DND-41 (cell line): ENCODE data around the gene ITLN2.
"Not testable (repeated sequence)": the region's sequence is repeated elsewhere in the genome, so short reads cannot be mapped to it uniquely, and the experiment has no call there.

Experiments
- EZH2 ChIP-seq: IDR thresholded peaks from 3 replicates; pipeline ENCODE4 v1.6.1; 2012; ENCODE audit warnings: borderline replicate concordance, low read depth, mild to moderate bottlenecking, moderate library complexity, low read length, inconsistent platforms; ENCODE audit not compliant: severe bottlenecking
- TF ChIP-seq, protein P1 (sequence below): IDR thresholded peaks from 2 replicates; pipeline ENCODE4 v1.5.1; 2012; ENCODE audit warnings: borderline replicate concordance, low read length, moderate library complexity, mild to moderate bottlenecking; ENCODE audit not compliant: poor library complexity, severe bottlenecking; ENCODE audit errors: extremely low read depth

DNA sequence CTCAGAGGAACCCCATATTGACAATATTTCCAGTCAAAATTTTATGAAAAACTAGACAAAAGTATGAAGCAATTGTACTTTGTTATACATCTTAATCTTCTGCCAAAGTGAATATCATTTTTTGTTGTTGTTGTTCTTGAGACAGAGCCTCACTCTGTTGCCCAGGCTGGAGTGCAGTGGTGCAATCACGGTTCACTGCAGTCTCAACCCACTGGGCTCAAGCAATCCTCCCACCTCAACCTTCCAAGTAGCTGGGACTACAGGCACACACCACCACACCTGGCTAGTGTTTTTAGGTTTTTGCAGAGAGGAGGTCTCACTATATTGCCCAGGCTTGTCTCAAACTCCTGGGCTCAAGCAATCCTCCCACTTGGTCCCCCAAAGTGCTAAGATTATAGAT lies 52.4 kb downstream of the ITLN2 start:
- TF ChIP-seq EZH2 = not testable (repeated sequence)
- TF ChIP-seq, protein P1, sequence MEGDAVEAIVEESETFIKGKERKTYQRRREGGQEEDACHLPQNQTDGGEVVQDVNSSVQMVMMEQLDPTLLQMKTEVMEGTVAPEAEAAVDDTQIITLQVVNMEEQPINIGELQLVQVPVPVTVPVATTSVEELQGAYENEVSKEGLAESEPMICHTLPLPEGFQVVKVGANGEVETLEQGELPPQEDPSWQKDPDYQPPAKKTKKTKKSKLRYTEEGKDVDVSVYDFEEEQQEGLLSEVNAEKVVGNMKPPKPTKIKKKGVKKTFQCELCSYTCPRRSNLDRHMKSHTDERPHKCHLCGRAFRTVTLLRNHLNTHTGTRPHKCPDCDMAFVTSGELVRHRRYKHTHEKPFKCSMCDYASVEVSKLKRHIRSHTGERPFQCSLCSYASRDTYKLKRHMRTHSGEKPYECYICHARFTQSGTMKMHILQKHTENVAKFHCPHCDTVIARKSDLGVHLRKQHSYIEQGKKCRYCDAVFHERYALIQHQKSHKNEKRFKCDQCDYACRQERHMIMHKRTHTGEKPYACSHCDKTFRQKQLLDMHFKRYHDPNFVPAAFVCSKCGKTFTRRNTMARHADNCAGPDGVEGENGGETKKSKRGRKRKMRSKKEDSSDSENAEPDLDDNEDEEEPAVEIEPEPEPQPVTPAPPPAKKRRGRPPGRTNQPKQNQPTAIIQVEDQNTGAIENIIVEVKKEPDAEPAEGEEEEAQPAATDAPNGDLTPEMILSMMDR = not testable (repeated sequence)
